SK-N-SH (cell line): Measurements from ENCODE around the gene GPR146. TPM values are rescaled to one million over a fixed set of nuclear protein-coding genes. Genes with fewer than 3 reads are reported as not detected.

Source experiments
- CTCF ChIA-PET: fragments of 300-600, 350-600 bp; formaldehyde crosslinking; extraction: SDS; loops from one replicate; lab custom pipeline; 2021; lab: Yijun Ruan, JAX
- POLR2A ChIA-PET: fragments of 350-600 bp; sonication (Branson Sonifier 250); formaldehyde crosslinking; extraction: SDS; loops from one replicate; lab custom pipeline; 2020; ENCODE audit warnings: antibody characterized with exemption, inconsistent platforms; lab: Yijun Ruan, JAX
- DNase-seq: peaks from one replicate; pipeline ENCODE4 v3.0.0; 2012
- H2AFZ ChIP-seq: fragments of 200-600 bp; sonication (generic); 2 replicates; pipeline ENCODE4 v1.8.1; 2016; ENCODE audit warnings: antibody characterized with exemption, mild to moderate bottlenecking, low read depth
- H3F3A ChIP-seq: fragments of 200-600 bp; sonication (generic); replicated peaks from 2 replicates; pipeline ENCODE3; 2016; ENCODE audit warnings: antibody characterized with exemption, mild to moderate bottlenecking; ENCODE audit not compliant: insufficient read depth
- H3K27ac ChIP-seq, 2 experiments: fragments of 200-500 bp in 1 of 2; fragments of 200-600 bp in 1 of 2; sonication (Bioruptor generic) in 1 of 2; sonication (generic), shearing (Covaris generic) in 1 of 2; 2 replicates each; pipeline versions ENCODE4 v1.5.1 to v1.6.1; 2014 to 2016; ENCODE audit warnings: low read depth in 2 of 2, inconsistent platforms in 1 of 2, low read length in 1 of 2, mild to moderate bottlenecking in 1 of 2, mixed read lengths in 1 of 2
- H3K27me3 ChIP-seq: fragments of 200-600 bp; sonication (generic), shearing (Covaris generic); 2 replicates; pipeline ENCODE4 v1.6.1; 2016; ENCODE audit warnings: mixed run types; ENCODE audit not compliant: insufficient read depth
- H3K36me3 ChIP-seq, 2 experiments: fragments of 200-500 bp in 1 of 2; fragments of 200-600 bp in 1 of 2; sonication (Bioruptor generic) in 1 of 2; sonication (generic) in 1 of 2; replicated peaks in 1 of 2; 2 replicates each; pipeline versions ENCODE3 to v1.5.1; 2014 to 2016; ENCODE audit warnings: low read length in 1 of 2, mild to moderate bottlenecking in 1 of 2; ENCODE audit not compliant: insufficient read depth in 2 of 2, control insufficient read depth in 1 of 2
- H3K4me1 ChIP-seq, 2 experiments: fragments of 200-500 bp in 1 of 2; fragments of 200-600 bp in 1 of 2; sonication (Bioruptor generic) in 1 of 2; sonication (generic), shearing (Covaris generic) in 1 of 2; 2 replicates each; pipeline versions ENCODE4 v1.5.1 to v1.6.1; 2014 to 2016; ENCODE audit warnings: low read depth in 1 of 2, low read length in 1 of 2, mixed run types in 1 of 2; ENCODE audit not compliant: insufficient read depth in 2 of 2, control insufficient read depth in 1 of 2
- H3K4me2 ChIP-seq: fragments of 200-600 bp; sonication (generic), shearing (Covaris generic); 2 replicates; pipeline ENCODE4 v1.6.1; 2017; ENCODE audit warnings: mixed run types
- H3K4me3 ChIP-seq, 2 experiments: fragments of 200-500 bp in 1 of 2; fragments of 200-600 bp in 1 of 2; sonication (Bioruptor generic) in 1 of 2; sonication (generic), shearing (Covaris generic) in 1 of 2; 2 replicates each; pipeline versions ENCODE4 v1.5.1 to v1.8.1; 2014 to 2016; ENCODE audit warnings: low read depth in 2 of 2, inconsistent platforms in 1 of 2, low read length in 1 of 2, mild to moderate bottlenecking in 1 of 2, mixed read lengths in 1 of 2, moderate library complexity in 1 of 2
- H3K79me2 ChIP-seq: fragments of 200-600 bp; sonication (generic); 2 replicates; pipeline ENCODE4 v1.8.1; 2017; ENCODE audit warnings: mild to moderate bottlenecking; ENCODE audit not compliant: insufficient read depth
- H3K9ac ChIP-seq: fragments of 200-600 bp; sonication (generic); 2 replicates; pipeline ENCODE4 v1.6.1; 2017; ENCODE audit warnings: mixed run types
- H3K9me2 ChIP-seq: fragments of 200-600 bp; sonication (generic); 2 replicates; pipeline ENCODE4 v1.6.1; 2017; ENCODE audit warnings: mixed run types
- H3K9me3 ChIP-seq: fragments of 200-600 bp; sonication (generic); 2 replicates; pipeline ENCODE4 v1.6.1; 2017; ENCODE audit warnings: mixed run types, mild to moderate bottlenecking, moderate library complexity
- H4K20me1 ChIP-seq: fragments of 200-600 bp; sonication (generic); 2 replicates; pipeline ENCODE4 v1.6.1; 2017; ENCODE audit warnings: mild to moderate bottlenecking, mixed run types; ENCODE audit not compliant: insufficient read depth
- CHD2 ChIP-seq: fragments of 150-350 bp; IDR thresholded peaks from 2 replicates; pipeline ENCODE4 v1.6.1; 2018; ENCODE audit warnings: low read length; ENCODE audit not compliant: partially characterized antibody
- EP300 ChIP-seq, 2 experiments: IDR thresholded peaks; 2 replicates each; pipeline versions ENCODE4 v1.4.0 to v1.6.1; 2012; ENCODE audit warnings: borderline replicate concordance in 1 of 2, low read depth in 1 of 2, low read length in 1 of 2
- MXI1 ChIP-seq: IDR thresholded peaks from 2 replicates; pipeline ENCODE4 v1.6.1; 2012; ENCODE audit warnings: mild to moderate bottlenecking, low read depth, low read length, improper control_type of control experiment
- RCOR1 ChIP-seq: fragments of 150-350 bp; IDR thresholded peaks from 2 replicates; pipeline ENCODE4 v1.6.1; 2017; ENCODE audit warnings: antibody characterized with exemption, low read length
- RXRA ChIP-seq: IDR thresholded peaks from 2 replicates; pipeline ENCODE4 v1.4.0; 2012; ENCODE audit warnings: low read depth, mild to moderate bottlenecking, borderline replicate concordance
- SIN3A ChIP-seq: IDR thresholded peaks from 2 replicates; pipeline ENCODE4 v1.6.1; 2012; ENCODE audit warnings: low read depth, mild to moderate bottlenecking, low read length, moderate library complexity, borderline replicate concordance
- SMC3 ChIP-seq: IDR thresholded peaks from 2 replicates; pipeline ENCODE4 v1.6.1; 2012; ENCODE audit warnings: low read depth, low read length, improper control_type of control experiment
- TCF12 ChIP-seq: IDR thresholded peaks from 2 replicates; pipeline ENCODE4 v1.4.0; 2012
- TEAD4 ChIP-seq: IDR thresholded peaks from 2 replicates; pipeline ENCODE4 v1.4.0; 2012; ENCODE audit warnings: mild to moderate bottlenecking, borderline replicate concordance; ENCODE audit not compliant: insufficient read depth
- WGBS: methylation state at CpG from one replicate; pipeline ENCODE4 v1.1.6; 2017; ENCODE audit warnings: low lambda C conversion rate; 5-methylcytosine and 5-hydroxymethylcytosine counted together
- polyA plus RNA-seq, 3 experiments: library from polyadenylated mRNA; depleted of rRNA; stranded (reverse); fragments of >200 nt; gene quantifications; 2 replicates each; pipeline ENCODE4 v1.2.3, GENCODE V29; 2012
- TF ChIP-seq, protein P1 (sequence below): IDR thresholded peaks from 2 replicates; pipeline ENCODE4; 2012
- TF ChIP-seq, protein P2 (sequence below): IDR thresholded peaks from 2 replicates; pipeline ENCODE4 v1.4.0; 2012; ENCODE audit warnings: low read depth, borderline replicate concordance

The GPR146 gene
- polyA plus RNA-seq, 1 of the 3 experiments (the other 2 are of a cell fraction), result 1.4 TPM

DNA sequence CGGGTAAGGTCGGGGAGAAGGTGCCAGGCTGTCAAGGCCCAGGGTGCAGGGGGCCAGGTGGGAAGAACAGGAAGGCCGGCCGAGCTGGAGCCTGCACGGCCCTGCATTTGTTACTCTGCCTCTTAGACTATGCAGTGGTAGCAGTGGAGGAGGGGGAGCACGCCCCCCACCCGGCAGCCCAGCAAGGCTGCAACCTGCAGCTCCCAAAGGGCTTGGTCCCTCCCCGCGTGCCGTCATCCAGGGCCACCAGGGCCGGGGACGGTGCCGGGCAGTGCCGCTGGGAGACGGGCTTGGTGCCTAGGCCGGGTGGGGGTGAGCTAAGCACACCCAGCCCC, 36.5 kb downstream of the GPR146 start:
- H3K4me3 ChIP-seq, result no peak overlapping the region
- H3K79me2 ChIP-seq, result 0 out of 2 replicates have a peak, but pooled peaks cover 5% of the 10 kb centered on the region
- H3K9ac ChIP-seq, result no peak overlapping the region
- WGBS, result 92% methylated on average over 8 of the region's 16 CpGs
- peaks cover 0 to 33% of the 10 kb centered on the region in 2 experiments; a peak in 2 of 4 replicates for H3K4me1 ChIP-seq
- no peaks in the 10 kb centered on the region for H3F3A ChIP-seq
- no peaks in the 10 kb centered on the region for H3K9me3 ChIP-seq
- no peak overlapping the region for H3K27ac ChIP-seq
- H3K36me3 ChIP-seq, result peaks cover 0 to 6% of the 10 kb centered on the region in 2 experiments
- POLR2A ChIA-PET, result no interaction called here
- peaks cover 11% of the 10 kb centered on the region; the same call in 1 of the 2 replicates for H4K20me1 ChIP-seq
- H2AFZ ChIP-seq, result no peak overlapping the region
- no peak for DNase-seq
- TF ChIP-seq CHD2, result no peak
- TF ChIP-seq RXRA, result no peak
- CTCF ChIA-PET, result interaction anchor here (0.6 to 10.2 kb wide), 12 partner anchors 11 to 108 kb away, joined by 3 to 126 read pairs (median 4); partner anchors contain the start of gene GPR146
- H3K27me3 ChIP-seq, result no peaks in the 10 kb centered on the region
- no peaks in the 10 kb centered on the region for H3K9me2 ChIP-seq
- no peak overlapping the region for H3K4me2 ChIP-seq

DNA sequence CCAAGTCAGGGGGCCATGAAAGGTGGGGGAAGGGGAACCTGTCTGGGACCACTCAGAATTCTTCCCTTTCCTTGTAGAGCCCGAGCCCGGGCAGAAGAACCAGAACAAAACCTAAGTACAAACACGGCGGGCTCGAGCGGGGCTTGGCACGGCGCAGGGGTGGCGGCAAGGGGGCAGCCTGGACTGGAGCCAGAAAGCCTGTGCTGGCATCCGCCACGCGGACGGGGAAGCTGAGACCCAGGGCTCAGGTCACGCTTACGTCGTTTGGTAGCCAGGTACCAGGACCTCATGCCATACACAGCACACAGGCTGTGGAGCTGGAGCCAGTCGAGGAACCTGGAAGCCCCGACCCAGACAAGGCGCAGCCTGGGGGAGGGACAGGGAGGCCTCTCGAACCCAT, 37.0 kb downstream of the GPR146 start:
- H3K79me2 ChIP-seq, result 0 out of 2 replicates have a peak, but pooled peaks cover 5% of the 10 kb centered on the region
- no peaks in the 10 kb centered on the region for H3K9me2 ChIP-seq
- CTCF ChIA-PET, result interaction anchor here (0.8 to 10.2 kb wide), 13 partner anchors 10 to 109 kb away, joined by 3 to 126 read pairs (median 4); partner anchors contain the start of gene GPR146
- no peak overlapping the region for H3K27ac ChIP-seq
- H3K27me3 ChIP-seq, result no peaks in the 10 kb centered on the region
- H3K4me1 ChIP-seq, result peaks cover under 1 to 34% of the 10 kb centered on the region in 2 experiments; a peak in 3 of 4 replicates
- H3K9ac ChIP-seq, result no peak overlapping the region
- H3F3A ChIP-seq, result peaks cover 2% of the 10 kb centered on the region
- H3K4me3 ChIP-seq, result no peak overlapping the region
- H4K20me1 ChIP-seq, result peaks cover 11% of the 10 kb centered on the region; the same call in 1 of the 2 replicates
- no peak overlapping the region for H2AFZ ChIP-seq
- no peaks in the 10 kb centered on the region for H3K9me3 ChIP-seq
- POLR2A ChIA-PET, result no interaction called here
- DNase-seq, result peak; percentile 61
- no peak for TF ChIP-seq SMC3
- no peak for TF ChIP-seq TEAD4
- no peak for TF ChIP-seq SIN3A
- WGBS, result 91% methylated on average over 15 of the region's 20 CpGs
- no peak overlapping the region for H3K4me2 ChIP-seq
- peaks cover 0 to 6% of the 10 kb centered on the region in 2 experiments for H3K36me3 ChIP-seq

DNA sequence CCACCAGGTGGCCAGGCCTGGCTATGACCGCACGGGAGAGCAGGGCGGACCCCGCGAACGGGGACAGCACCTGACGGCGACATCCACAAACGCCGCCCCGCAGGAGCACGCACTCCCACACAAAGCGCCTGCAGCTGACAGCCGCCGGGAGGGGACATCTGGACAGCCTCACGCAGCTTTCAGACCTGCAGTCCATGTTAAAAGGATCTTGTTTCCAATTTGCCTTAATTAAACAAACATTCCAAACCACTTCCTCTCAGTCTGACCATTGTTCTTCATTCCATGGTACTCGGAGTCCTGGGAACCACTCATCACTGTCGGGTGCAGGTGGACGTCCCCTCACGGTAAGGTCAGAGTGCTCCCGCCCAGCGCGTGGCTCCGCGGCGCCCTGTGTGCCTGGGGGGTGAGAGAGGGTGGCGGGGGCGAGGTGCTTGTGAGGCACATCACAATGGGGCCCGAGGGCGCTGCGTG, 37.6 kb downstream of the GPR146 start:
- Histone ChIP-seq H3K9me3 (no peaks in the 10 kb centered on the region), H3K79me2 (0 out of 2 replicates have a peak, but pooled peaks cover 5% of the 10 kb centered on the region), H3K27ac (no peak overlapping the region), H3K27me3 (no peaks in the 10 kb centered on the region), H3K4me3 (no peak overlapping the region), H3K9me2 (no peaks in the 10 kb centered on the region), H3K36me3 (peaks cover 0 to 6% of the 10 kb centered on the region in 2 experiments), H2AFZ (no peak overlapping the region), H4K20me1 (peaks cover 11% of the 10 kb centered on the region; the same call in 1 of the 2 replicates), H3K9ac (no peak overlapping the region), H3K4me2 (no peak overlapping the region), H3K4me1 (peaks cover 6 to 40% of the 10 kb centered on the region in 2 experiments), H3F3A (peaks cover 7% of the 10 kb centered on the region)
- TF ChIP-seq EP300 (IDR thresholded peaks at IDR 0.05; ENCODE audit: borderline replicate concordance in 1 of 2, low read depth in 1 of 2, low read length in 1 of 2), result peak in 1 of 2 experiments; percentile 64; a peak in 1 of 4 replicates
- TF ChIP-seq MXI1, result peak; percentile 75
- TF ChIP-seq TCF12, result peak; percentile 70; the same call in 1 of the 2 replicates
- peak; percentile 71 for TF ChIP-seq CHD2
- TF ChIP-seq, protein P1, sequence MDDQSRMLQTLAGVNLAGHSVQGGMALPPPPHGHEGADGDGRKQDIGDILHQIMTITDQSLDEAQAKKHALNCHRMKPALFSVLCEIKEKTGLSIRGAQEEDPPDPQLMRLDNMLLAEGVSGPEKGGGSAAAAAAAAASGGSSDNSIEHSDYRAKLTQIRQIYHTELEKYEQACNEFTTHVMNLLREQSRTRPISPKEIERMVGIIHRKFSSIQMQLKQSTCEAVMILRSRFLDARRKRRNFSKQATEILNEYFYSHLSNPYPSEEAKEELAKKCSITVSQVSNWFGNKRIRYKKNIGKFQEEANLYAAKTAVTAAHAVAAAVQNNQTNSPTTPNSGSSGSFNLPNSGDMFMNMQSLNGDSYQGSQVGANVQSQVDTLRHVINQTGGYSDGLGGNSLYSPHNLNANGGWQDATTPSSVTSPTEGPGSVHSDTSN, result no peak
- TF ChIP-seq, protein P2, sequence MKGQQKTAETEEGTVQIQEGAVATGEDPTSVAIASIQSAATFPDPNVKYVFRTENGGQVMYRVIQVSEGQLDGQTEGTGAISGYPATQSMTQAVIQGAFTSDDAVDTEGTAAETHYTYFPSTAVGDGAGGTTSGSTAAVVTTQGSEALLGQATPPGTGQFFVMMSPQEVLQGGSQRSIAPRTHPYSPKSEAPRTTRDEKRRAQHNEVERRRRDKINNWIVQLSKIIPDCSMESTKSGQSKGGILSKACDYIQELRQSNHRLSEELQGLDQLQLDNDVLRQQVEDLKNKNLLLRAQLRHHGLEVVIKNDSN, result no peak
- TF ChIP-seq RCOR1, result peak; percentile 86
- ChIA-PET POLR2A (no interaction called here), CTCF (interaction anchor here (0.8 to 10.2 kb wide), 10 partner anchors 11 to 94 kb away, joined by 3 to 126 read pairs (median 4); no protein-coding TSS in a partner anchor)
- peak; percentile 90 for DNase-seq
- 56% methylated on average over 23 of the region's 31 CpGs for WGBS
